ENCODE measurements around the gene KRT76. TPM values are rescaled to one million over a fixed set of nuclear protein-coding genes. Genes with fewer than 3 reads are reported as not detected.
"Not testable (repeated sequence)": the region's sequence is repeated elsewhere in the genome, so short reads cannot be mapped to it uniquely, and the experiment has no call there.

The KRT76 gene
- total RNA-seq, 1 donor: not detected

- DNase-seq (ENCODE audit: low read depth): no peak
- TF ChIP-seq CTCF (IDR thresholded peaks at IDR 0.05; ENCODE audit: insufficient read depth, low read depth, low read length): no peak
- H3K4me3 ChIP-seq (ENCODE audit: low read depth, low read length): no peak overlapping the region
Observed at GRCh38 chr12:52766351-52767019, 10.7 kb downstream of the KRT76 start.

- TF ChIP-seq CTCF (IDR thresholded peaks at IDR 0.05; ENCODE audit: insufficient read depth, low read depth, low read length): no peak
- no peak overlapping the region for H3K4me3 ChIP-seq (ENCODE audit: low read depth, low read length)
- DNase-seq (ENCODE audit: low read depth): no peak
Observed at GRCh38 chr12:52765702-52766101, 11.4 kb downstream of the KRT76 start.

GRCh38 chr12:52763991-52764390, 13.2 kb downstream of the KRT76 start:
- no peak overlapping the region for H3K4me3 ChIP-seq (ENCODE audit: low read depth, low read length)
- no peak for TF ChIP-seq CTCF (IDR thresholded peaks at IDR 0.05; ENCODE audit: insufficient read depth, low read depth, low read length)
- DNase-seq (ENCODE audit: low read depth): no peak

GRCh38 chr12:52763036-52763659, 14.0 kb downstream of the KRT76 start:
- no peak for DNase-seq (ENCODE audit: low read depth)
- no peak overlapping the region for H3K4me3 ChIP-seq (ENCODE audit: low read depth, low read length)
- TF ChIP-seq CTCF (IDR thresholded peaks at IDR 0.05; ENCODE audit: insufficient read depth, low read depth, low read length): no peak

GRCh38 chr12:52761802-52762201, 15.3 kb downstream of the KRT76 start:
- no peak for DNase-seq (ENCODE audit: low read depth)
- TF ChIP-seq CTCF (IDR thresholded peaks at IDR 0.05; ENCODE audit: insufficient read depth, low read depth, low read length): no peak
- H3K4me3 ChIP-seq (ENCODE audit: low read depth, low read length): no peak overlapping the region

- not testable (repeated sequence) for H3K4me3 ChIP-seq (ENCODE audit: low read depth, low read length); DNase-seq (ENCODE audit: low read depth)
Observed at GRCh38 chr12:52761218-52761617, 15.9 kb downstream of the KRT76 start.

- DNase-seq (ENCODE audit: low read depth): no peak
- no peak for TF ChIP-seq CTCF (IDR thresholded peaks at IDR 0.05; ENCODE audit: insufficient read depth, low read depth, low read length)
- no peak overlapping the region for H3K4me3 ChIP-seq (ENCODE audit: low read depth, low read length)
Observed at GRCh38 chr12:52760623-52761022, 16.5 kb downstream of the KRT76 start.

Measured in fibroblast of villous mesenchyme (primary cell).